ENCODE results near the gene ATP12A.

ATP12A gene

GRCh38 chr13:24748061-24748400, 67.8 kb downstream of the ATP12A start:
- H3K27me3 ChIP-seq, result peaks cover 0 to 44% of the 10 kb centered on the region in 2 donors
- no peak overlapping the region for H3K27ac ChIP-seq
- H3K4me3 ChIP-seq, result no peak overlapping the region
- no peak for TF ChIP-seq CTCF (IDR thresholded peaks at IDR 0.05)
- peaks cover 0 to 25% (median 19%) of the 10 kb centered on the region in 4 donors for H3K4me1 ChIP-seq
- no peaks in the 10 kb centered on the region for H3K9me3 ChIP-seq
- intact Hi-C loops (cut with DNase I; ENCODE audit: low total_unique reads), result no loop called here
- DNase-seq, result no peak
- no peaks in the 10 kb centered on the region for H3K36me3 ChIP-seq

GRCh38 chr13:24759197-24759596, 79.0 kb downstream of the ATP12A start:
- Histone ChIP-seq H3K4me1 (no peaks in the 10 kb centered on the region), H3K27me3 (peaks cover 0 to 3% of the 10 kb centered on the region in 2 donors), H3K4me3 (no peak overlapping the region), H3K27ac (no peak overlapping the region), H3K36me3 (no peaks in the 10 kb centered on the region), H3K9me3 (no peaks in the 10 kb centered on the region)
- DNase-seq, result no peak
- TF ChIP-seq CTCF (IDR thresholded peaks at IDR 0.05), result no peak
- intact Hi-C loops (cut with DNase I; ENCODE audit: low total_unique reads), result no loop called here

Measured in tibial artery (tissue), 4 donors.